Muscle of arm (tissue), 12 donors: ENCODE measurements around the gene RARG. TPM values are rescaled to one million over a fixed set of nuclear protein-coding genes. Genes with fewer than 3 reads are reported as not detected.
"Not testable (repeated sequence)": the region's sequence is repeated elsewhere in the genome, so short reads cannot be mapped to it uniquely, and the experiment has no call there.

Experiments used
- DNase-seq: peaks from one replicate; pipeline ENCODE4 v3.0.0-alpha.2; 2013
- polyA plus RNA-seq, 12 donors: library from polyadenylated mRNA; unstranded; fragments of 120-200 nt; gene quantifications; one replicate each; pipeline ENCODE4 v1.2.1, GENCODE V29; 2013; ENCODE audit not compliant: insufficient read length in 12 of 12

RARG gene
- polyA plus RNA-seq, 12 donors = 17.8 to 72.7 (median 26.0) TPM; not detected in 1

- no peak for DNase-seq
These were observed 39.4 kb downstream of the RARG start for GRCh38 chr12:53192531-53193021.

DNA sequence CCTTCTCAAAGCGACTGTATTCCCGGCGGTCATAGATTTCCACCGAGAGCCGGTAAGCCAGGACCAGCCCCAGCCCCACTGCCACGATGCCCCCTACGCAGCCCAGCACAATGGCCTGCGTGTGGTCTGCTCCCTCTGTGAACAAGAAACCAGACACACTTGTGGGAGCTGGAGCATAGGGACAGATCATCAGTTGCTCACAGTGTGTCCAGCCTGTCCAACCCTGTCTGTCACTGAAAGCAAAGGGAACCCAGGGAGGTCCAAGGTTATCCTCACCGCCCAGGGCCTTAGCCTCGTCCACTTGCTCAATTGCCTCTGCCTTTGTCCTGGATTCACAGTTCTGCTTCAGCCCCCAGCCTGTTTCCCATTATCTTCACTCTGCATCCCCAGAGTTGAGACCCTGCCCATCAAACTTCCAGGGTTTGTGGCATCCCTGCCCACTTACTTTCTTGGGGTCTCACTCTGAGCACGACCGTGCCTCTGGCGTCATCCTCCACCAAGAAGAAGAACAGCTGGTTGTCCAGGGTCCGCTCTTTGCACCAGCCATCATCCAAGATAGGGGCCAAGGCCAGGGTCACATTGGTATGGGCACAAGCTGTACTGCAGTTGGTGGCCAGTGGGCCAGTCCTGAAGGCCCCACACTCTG lies 40.0 kb downstream of the RARG start:
- DNase-seq = no peak

DNA sequence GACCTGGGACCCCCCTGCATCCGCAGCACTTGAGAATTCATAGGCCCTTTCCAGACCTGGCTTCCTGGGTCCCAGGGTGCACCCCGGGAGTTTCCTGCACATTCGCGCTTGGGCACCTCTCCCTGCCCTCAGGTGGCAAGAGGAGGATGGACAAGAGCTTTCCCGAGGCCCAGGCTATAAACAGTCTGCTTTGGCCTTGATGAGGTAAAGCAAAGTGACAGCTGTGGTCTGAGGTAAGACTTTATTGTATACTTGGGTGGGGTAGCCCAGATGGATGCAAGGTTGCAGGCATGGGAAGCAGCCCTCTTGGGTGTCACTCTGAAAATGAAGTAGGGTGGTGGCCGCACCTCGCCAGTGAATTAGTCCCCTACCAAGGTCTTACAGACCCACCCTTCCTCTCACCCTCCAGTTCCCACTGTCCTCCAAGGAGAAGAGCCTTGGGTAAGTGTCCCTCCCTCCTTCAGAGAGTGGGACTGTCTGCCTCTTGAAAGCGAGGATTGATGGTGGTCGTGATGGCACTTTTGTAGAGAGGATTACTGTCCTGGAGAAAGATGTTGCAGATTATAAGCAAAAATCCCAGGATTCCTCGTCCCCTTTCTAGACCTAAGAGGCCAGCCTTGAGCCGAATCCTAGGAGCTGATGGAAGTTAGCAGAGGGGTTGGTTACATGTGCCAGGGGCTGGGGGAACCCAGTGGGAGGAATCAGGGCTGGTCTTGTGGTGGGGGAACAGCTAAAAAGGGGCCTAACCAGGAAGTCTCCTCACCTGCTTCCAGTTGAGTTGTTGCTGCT lies 40.7 kb downstream of the RARG start:
- DNase-seq = no peak

- no peak for DNase-seq
These were observed 41.8 kb downstream of the RARG start for GRCh38 chr12:53190108-53190729.

- no peak for DNase-seq
These were observed 44.7 kb downstream of the RARG start for GRCh38 chr12:53187145-53187899.

GRCh38 chr12:53186745-53187144 lies 45.3 kb downstream of the RARG start:
- no peak for DNase-seq

DNA sequence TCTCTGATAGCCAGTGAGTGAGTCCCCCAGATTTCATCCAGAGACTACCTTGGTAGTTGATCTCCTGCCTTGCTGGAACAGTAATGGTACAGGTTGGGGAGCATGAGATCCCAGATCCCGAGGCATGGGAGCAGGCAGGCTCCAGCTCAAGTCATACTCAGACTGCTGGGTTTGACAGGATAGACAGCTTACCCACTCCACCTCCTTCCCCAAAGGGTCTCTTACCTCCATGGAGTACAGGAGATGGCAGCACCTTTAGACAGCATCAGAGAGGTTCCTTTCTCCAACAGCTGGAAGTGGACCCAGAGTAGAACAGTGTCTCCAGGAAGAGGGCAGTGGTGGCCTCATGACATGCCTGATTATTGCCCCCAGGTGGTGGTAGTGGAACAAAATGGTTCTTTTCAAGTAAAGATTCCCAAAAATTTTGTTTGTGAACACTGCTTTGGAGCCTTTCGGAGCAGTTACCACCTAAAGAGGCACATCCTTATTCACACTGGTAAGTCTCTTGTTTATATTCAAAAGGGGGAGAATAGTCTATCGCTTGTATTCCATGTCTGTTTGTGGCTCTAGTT lies 46.3 kb downstream of the RARG start:
- no peak for DNase-seq

DNA sequence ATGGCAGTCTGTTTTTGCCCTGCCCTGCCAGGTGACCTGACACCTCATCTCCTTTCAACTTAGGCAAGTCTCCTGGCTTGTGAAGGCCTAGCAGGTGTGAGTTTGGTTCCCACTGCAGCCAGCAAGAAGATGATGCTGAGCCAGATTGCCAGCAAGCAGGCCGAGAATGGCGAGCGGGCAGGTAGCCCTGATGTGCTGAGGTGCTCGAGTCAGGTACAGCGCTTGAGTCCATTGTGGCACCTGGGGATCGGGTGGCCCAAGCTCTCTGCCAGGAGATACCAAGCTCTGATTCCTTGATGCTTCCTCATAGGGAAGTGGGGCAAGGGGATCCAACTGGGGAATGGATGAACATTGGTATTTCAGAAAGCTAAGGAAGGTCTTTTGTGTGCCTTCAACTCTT lies 47.2 kb downstream of the RARG start:
- DNase-seq = no peak

GRCh38 chr12:53182903-53183302 lies 49.1 kb downstream of the RARG start:
- no peak for DNase-seq

GRCh38 chr12:53181935-53182334 lies 50.1 kb downstream of the RARG start:
- no peak for DNase-seq

- peak; percentile 82 for DNase-seq
These were observed 50.9 kb downstream of the RARG start for GRCh38 chr12:53180931-53181645.

DNA sequence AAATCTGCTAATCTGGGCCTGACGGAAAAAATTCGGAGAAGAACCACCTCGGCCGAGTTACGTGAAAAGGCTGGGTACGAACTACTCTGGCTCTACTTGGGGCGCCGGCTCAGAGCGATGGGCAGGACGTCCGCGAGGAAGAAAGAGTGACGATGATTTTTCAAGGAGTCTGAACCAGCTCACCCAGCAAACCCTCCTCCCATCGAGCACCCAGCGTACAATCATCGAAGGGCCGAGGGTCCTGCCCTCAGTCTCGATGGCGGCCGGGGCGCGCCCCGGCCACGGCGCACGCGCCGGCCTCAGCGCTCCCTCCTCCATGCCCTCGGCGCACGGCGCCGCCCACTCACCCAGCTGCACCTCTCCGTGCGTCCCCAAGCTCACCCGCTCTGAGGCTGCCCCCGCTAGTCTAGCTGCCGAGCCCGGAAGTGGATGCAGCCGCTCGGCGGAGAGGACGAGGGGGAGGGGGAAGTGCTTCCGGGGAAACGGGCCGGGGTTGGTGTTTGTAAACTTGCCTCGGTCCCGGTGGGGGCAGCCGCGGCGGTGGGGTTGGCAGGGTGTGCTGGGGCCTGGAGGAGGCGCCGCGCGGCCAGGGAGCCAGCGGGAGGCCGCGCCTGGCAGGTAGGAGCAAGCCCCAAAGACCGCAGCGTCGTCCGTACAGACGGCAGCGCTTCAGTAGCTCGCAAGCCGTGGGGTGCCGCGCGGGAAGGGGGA lies 51.6 kb downstream of the RARG start, which contains the start of the genes CSAD and ZNF740:
TSS of gene CSAD (minus strand) at position 706 of the 711 bp plus-strand sequence. CDS start 7,455 bp downstream, outside the sequence.
TSS of gene ZNF740 (plus strand) at position 503 of the 711 bp plus-strand sequence. CDS start 1,262 bp downstream, outside the sequence.
- DNase-seq = peak; percentile 96

DNA sequence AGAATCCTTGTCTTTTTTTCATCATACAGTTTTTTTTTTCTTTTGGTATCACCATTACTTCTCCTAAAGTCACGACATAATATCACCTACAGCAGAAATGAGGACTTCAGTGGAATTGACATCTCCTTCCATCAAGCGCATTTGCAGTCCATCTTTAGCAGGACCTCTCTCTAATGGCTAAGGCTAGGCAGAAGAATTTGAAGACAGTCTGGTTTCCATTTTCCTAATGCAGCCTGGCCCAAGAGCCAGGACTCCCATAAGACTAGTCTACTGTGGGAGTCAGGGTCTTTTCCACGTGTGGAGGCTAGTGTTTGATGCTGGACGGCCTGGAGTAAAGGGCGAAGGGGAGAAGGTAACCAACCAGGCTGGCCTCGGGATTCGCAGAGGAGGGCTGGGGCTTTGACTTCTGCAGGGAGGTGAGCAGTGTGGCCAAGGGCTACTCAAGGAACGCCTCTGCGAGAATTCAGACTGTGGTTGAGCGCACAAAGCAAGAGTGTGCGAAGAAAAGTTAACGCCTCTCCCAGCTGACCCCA lies 52.3 kb downstream of the RARG start:
- no peak for DNase-seq

- DNase-seq = not testable (repeated sequence)
These were observed 53.2 kb downstream of the RARG start for GRCh38 chr12:53178803-53179202.

DNA sequence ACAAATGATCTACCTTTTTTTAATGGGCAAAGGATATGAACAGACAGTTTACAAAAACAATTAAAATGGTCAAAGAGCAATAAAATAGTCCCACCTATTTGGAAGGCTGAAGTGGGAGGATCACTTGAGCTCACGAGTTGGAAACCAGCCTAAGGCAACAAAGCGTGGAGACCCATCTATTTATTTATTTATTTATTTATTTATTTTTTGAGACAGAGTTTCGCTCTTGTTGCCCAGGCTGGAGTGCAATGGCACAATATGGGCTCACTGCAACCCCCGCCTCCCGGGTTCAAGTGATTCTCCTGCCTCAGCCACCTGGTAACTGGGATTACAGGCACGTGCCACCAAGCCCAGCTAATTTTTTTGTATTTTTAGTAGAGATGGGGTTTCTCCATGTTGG lies 54.6 kb downstream of the RARG start:
- DNase-seq = not testable (repeated sequence)

GRCh38 chr12:53176750-53177149 lies 55.3 kb downstream of the RARG start:
- DNase-seq = no peak

DNA sequence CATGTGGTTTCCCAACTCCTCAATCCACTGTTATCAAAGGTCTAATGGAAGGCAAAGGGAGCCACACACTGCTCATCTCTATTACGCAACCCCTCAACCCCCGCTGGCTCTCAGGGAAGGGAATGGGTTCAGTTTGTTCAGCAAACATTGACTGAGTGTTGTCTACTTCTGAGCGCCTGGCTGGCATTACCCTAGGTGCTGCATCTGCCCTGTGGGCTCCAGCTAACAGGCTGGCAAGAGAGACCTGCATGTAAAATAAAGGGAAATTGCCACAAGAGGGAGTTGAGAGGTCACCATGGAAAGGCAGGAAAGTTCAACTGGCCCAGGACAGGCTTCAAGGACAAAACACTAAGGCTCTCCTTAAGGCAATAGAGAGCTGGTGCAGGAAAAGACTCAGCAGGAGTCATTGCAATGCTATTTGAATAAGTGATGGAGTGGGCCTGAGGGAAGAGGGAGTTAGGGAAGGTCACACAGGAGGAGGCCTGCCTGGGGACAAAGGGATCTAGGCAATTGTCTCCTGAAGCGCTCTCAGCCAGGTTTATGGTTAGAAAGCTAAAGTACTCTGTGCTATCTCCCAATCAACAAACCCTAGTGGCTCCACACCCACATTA lies 57.0 kb downstream of the RARG start:
- DNase-seq = no peak

GRCh38 chr12:53173085-53173715 lies 58.8 kb downstream of the RARG start:
- DNase-seq = no peak

- DNase-seq = no peak
These were observed 59.7 kb downstream of the RARG start for GRCh38 chr12:53172352-53172751.
